T-cell (primary cell): ENCODE measurements around the gene HEMK1. TPM values are rescaled to one million over a fixed set of nuclear protein-coding genes. Genes with fewer than 3 reads are reported as not detected.
A peak's percentile ranks its signal among the peaks of the same experiment; 100 is the strongest.

Experiments used
- ATAC-seq, 4 experiments: fragments of 200-7000 bp in 3 of 4; fragments of 150-1000 bp in 1 of 4; cut with Tn5 transposase; replicated peaks in 1 of 4; 1 replicate in 3 of 4; 2 replicates in 1 of 4; pipeline ENCODE4 v1.10.0; 2021; ENCODE audit warnings: moderate library complexity in 3 of 4, mild to moderate bottlenecking in 2 of 4, moderate number of reproducible peaks in 1 of 4
- CTCF ChIA-PET, 2 donors: fragments of 300-600 bp; sonication (Branson Sonifier 250); formaldehyde crosslinking; loops; one replicate each; lab custom pipeline; 2022; ENCODE audit warnings: antibody characterized with exemption in 2 of 2; lab: Charles Lee
- POLR2A ChIA-PET, 2 donors: fragments of 300-600 bp; sonication (Branson Sonifier 250); formaldehyde crosslinking; loops; one replicate each; lab custom pipeline; 2022; ENCODE audit warnings: antibody characterized with exemption in 2 of 2; lab: Charles Lee
- DNase-seq, 35 experiments: peaks; one replicate each; pipeline versions ENCODE4 v3.0.0 to v3.0.0-alpha.2; 2013 to 2023
- H3K27ac ChIP-seq: one replicate; pipeline ENCODE4 v1.5.1; 2013; ENCODE audit warnings: low read length
- H3K27me3 ChIP-seq, 2 experiments: replicated peaks in 1 of 2; 1 replicate in 1 of 2; 2 replicates in 1 of 2; pipeline versions ENCODE4 v1.6.1 to v1.7.0; 2013; ENCODE audit warnings: low read length in 1 of 2, mixed read lengths in 1 of 2; ENCODE audit not compliant: control insufficient read depth in 2 of 2, insufficient read depth in 2 of 2; ENCODE audit errors: extremely low read depth in 1 of 2
- H3K36me3 ChIP-seq, 2 donors: 1 replicate in 1 of 2; 2 replicates in 1 of 2; pipeline versions ENCODE4 v1.6.1 to v1.7.0; 2013; ENCODE audit warnings: low read length in 1 of 2; ENCODE audit not compliant: control insufficient read depth in 2 of 2, insufficient read depth in 1 of 2; ENCODE audit errors: extremely low read depth in 1 of 2
- H3K4me1 ChIP-seq, 2 experiments: 1 replicate in 1 of 2; 2 replicates in 1 of 2; pipeline versions ENCODE4 v1.6.1 to v1.7.0; 2013; ENCODE audit warnings: low read length in 2 of 2, mixed read lengths in 1 of 2; ENCODE audit not compliant: insufficient read depth in 2 of 2, control insufficient read depth in 1 of 2; ENCODE audit errors: extremely low read depth in 1 of 2
- H3K4me3 ChIP-seq, 2 donors: 1 replicate in 1 of 2; 2 replicates in 1 of 2; pipeline versions ENCODE4 v1.5.1 to v1.7.0; 2013; ENCODE audit warnings: mild to moderate bottlenecking in 2 of 2, low read length in 1 of 2, moderate library complexity in 1 of 2; ENCODE audit not compliant: control insufficient read depth in 1 of 2; ENCODE audit errors: extremely low read depth in 1 of 2
- H3K9me3 ChIP-seq: 2 replicates; pipeline ENCODE4 v1.7.0; 2013
- H3K27ac Mint-ChIP-seq, 2 donors: one replicate each; pipeline ENCODE4 v1.8.0; 2020 to 2021; ENCODE audit warnings: mild to moderate bottlenecking in 2 of 2, mixed read lengths in 2 of 2
- H3K27me3 Mint-ChIP-seq, 2 donors: one replicate each; pipeline ENCODE4 v1.8.0; 2021 to 2022; ENCODE audit warnings: mixed read lengths in 2 of 2
- H3K36me3 Mint-ChIP-seq: one replicate; pipeline ENCODE4 v1.8.0; 2021; ENCODE audit warnings: mixed read lengths
- H3K4me1 Mint-ChIP-seq, 3 donors: one replicate each; pipeline ENCODE4 v1.8.0; 2020 to 2022; ENCODE audit warnings: mixed read lengths in 3 of 3, mild to moderate bottlenecking in 1 of 3
- H3K4me3 Mint-ChIP-seq, 3 donors: one replicate each; pipeline ENCODE4 v1.8.0; 2020 to 2022; ENCODE audit warnings: mild to moderate bottlenecking in 3 of 3, mixed read lengths in 3 of 3, moderate library complexity in 3 of 3
- H3K9me3 Mint-ChIP-seq, 3 donors: one replicate each; pipeline ENCODE4 v1.8.0; 2020 to 2022; ENCODE audit warnings: mixed read lengths in 3 of 3
- WGBS: methylation state at CpG from one replicate; pipeline ENCODE4 v1.1.5; 2013; ENCODE audit warnings: missing lambda C conversion rate; ENCODE audit not compliant: insufficient coverage; 5-methylcytosine and 5-hydroxymethylcytosine counted together
- total RNA-seq, 35 experiments: library from RNA in 6 of 35; stranded (reverse) in 6 of 35; fragments of 120-200 nt in 1 of 35; gene quantifications; one replicate each; pipeline versions ENCODE4 v1.2.1 to v1.2.4 and lab custom pipeline; 2013 to 2026

The HEMK1 gene
- total RNA-seq, 5 donors from 2014 or later (not counting 1 experiment from before 2014, with no cell fraction given): 35.5 to 66.6 (median 42.0) TPM

DNA sequence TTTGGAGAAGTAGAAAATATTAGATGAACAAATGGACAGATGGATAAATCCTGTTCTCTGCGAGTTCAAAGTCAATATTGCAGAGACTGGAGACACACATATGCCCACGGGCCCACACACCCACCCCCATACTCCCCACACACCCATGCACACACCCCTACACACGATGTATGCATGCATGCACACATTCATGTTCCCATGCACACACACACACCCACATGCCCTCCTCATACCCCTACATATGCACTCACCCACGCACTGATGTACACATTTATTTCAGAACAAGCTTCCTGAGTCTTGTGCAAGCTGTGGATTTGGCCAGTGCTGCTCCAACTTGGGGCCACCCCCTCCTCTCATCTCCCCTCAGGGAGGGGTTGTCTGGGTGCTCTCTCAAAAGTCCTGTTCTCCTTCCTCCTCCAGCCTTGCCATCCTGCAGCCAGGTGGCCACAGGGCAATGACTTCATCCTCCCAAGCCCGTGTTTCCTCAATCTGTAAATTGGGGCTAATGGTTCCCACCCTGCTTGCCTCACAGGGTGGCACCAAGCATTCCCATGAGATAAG, 64.0 kb downstream of the HEMK1 start:
- peaks cover 4% of the 10 kb centered on the region for H3K36me3 Mint-ChIP-seq
- H3K9me3 ChIP-seq: no peaks in the 10 kb centered on the region
- ATAC-seq (no peak), DNase-seq (no peak)
- H3K9me3 Mint-ChIP-seq: no peaks in the 10 kb centered on the region
- H3K27ac ChIP-seq: no peak overlapping the region
- no peaks in the 10 kb centered on the region for H3K27me3 ChIP-seq
- CTCF ChIA-PET: no interaction called here
- H3K36me3 ChIP-seq: peaks cover 2 to 11% of the 10 kb centered on the region in 2 donors
- H3K4me1 Mint-ChIP-seq: peaks cover 86 to 93% (median 90%) of the 10 kb centered on the region in 3 donors
- H3K27me3 Mint-ChIP-seq: no peaks in the 10 kb centered on the region
- peak overlapping the region; percentile 80 to 90 for H3K27ac Mint-ChIP-seq
- 59% methylated on average over 5 of the region's 5 CpGs for WGBS
- H3K4me3 ChIP-seq: no peak overlapping the region
- POLR2A ChIA-PET: no interaction called here
- H3K4me3 Mint-ChIP-seq: no peak overlapping the region
- H3K4me1 ChIP-seq: peaks cover 25 to 74% of the 10 kb centered on the region in 2 experiments

GRCh38 chr3:50635066-50635465, 65.7 kb downstream of the HEMK1 start:
- ATAC-seq (no peak), DNase-seq (no peak)
- Histone ChIP-seq H3K4me3 (no peak overlapping the region), H3K36me3 (peaks cover 6 to 19% of the 10 kb centered on the region in 2 donors), H3K4me1 (peaks cover 24 to 57% of the 10 kb centered on the region in 2 experiments), H3K27me3 (no peaks in the 10 kb centered on the region), H3K27ac (no peak overlapping the region), H3K9me3 (no peaks in the 10 kb centered on the region)
- Mint-ChIP-seq H3K9me3 (no peaks in the 10 kb centered on the region), H3K4me3 (peak overlapping the region in 1 of 3 donors; percentile 19), H3K4me1 (peaks cover 73 to 80% (median 76%) of the 10 kb centered on the region in 3 donors), H3K36me3 (peaks cover 13% of the 10 kb centered on the region), H3K27ac (peak overlapping the region in 1 of 2 donors; percentile 64), H3K27me3 (no peaks in the 10 kb centered on the region)
- ChIA-PET POLR2A (no interaction called here), CTCF (no interaction called here)

DNA sequence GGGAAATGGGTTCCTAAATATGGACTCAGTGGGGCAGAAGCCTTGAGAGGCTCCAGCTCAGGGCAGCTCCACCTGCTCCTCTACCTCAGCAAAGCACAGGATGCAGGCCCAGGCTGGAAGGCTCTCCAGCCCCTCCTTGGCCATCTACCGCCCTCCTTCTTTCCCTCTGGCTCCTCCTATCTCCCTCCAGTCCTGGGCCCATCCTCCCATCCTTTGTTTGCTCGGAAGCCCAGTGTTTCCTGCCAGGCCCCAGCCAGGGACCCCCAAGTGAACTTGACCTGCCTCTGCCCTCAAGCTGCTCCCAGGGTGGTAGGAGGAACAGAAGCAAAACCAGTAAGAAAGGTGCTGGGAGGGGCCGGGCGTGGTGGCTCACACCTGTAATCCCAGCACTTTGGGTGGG, 67.7 kb downstream of the HEMK1 start:
- no peak for DNase-seq
- CTCF ChIA-PET: no interaction called here
- Mint-ChIP-seq H3K27me3 (no peaks in the 10 kb centered on the region), H3K4me3 (no peak overlapping the region), H3K27ac (peak overlapping the region; percentile 76 to 88), H3K9me3 (no peaks in the 10 kb centered on the region), H3K36me3 (peaks cover 26% of the 10 kb centered on the region), H3K4me1 (peaks cover 53 to 61% (median 56%) of the 10 kb centered on the region in 3 donors)
- POLR2A ChIA-PET: interaction anchor here in 1 of 2 donors (0.7 kb wide), 1 partner anchor 619 kb away, joined by 3 read pairs; no protein-coding TSS in a partner anchor
- Histone ChIP-seq H3K36me3 (peaks cover 17 to 35% of the 10 kb centered on the region in 2 donors), H3K4me3 (no peak overlapping the region), H3K4me1 (peaks cover 11 to 37% of the 10 kb centered on the region in 2 experiments), H3K9me3 (no peaks in the 10 kb centered on the region), H3K27me3 (no peaks in the 10 kb centered on the region), H3K27ac (no peak overlapping the region)
- WGBS: 100% methylated on average over 1 of the region's 4 CpGs
- no peak for ATAC-seq

- Mint-ChIP-seq H3K9me3 (no peaks in the 10 kb centered on the region), H3K4me3 (peak overlapping the region in 1 of 3 donors; percentile 32), H3K4me1 (peaks cover 44 to 51% (median 47%) of the 10 kb centered on the region in 3 donors), H3K36me3 (peaks cover 31% of the 10 kb centered on the region), H3K27ac (peak overlapping the region; percentile 76 to 88), H3K27me3 (no peaks in the 10 kb centered on the region)
- DNase-seq (no peak), ATAC-seq (no peak)
- Histone ChIP-seq H3K27ac (no peak overlapping the region), H3K9me3 (no peaks in the 10 kb centered on the region), H3K4me1 (peaks cover 7 to 29% of the 10 kb centered on the region in 2 experiments), H3K36me3 (peaks cover 22 to 42% of the 10 kb centered on the region in 2 donors), H3K27me3 (no peaks in the 10 kb centered on the region), H3K4me3 (no peak overlapping the region)
- POLR2A ChIA-PET: no interaction called here
- WGBS: 51% methylated on average over 2 of the region's 3 CpGs
- CTCF ChIA-PET: no interaction called here
Measured at GRCh38 chr3:50637945-50638344, 68.6 kb downstream of the HEMK1 start.

- CTCF ChIA-PET: interaction anchor here in 1 of 2 donors (0.5 kb wide), 1 partner anchor 292 kb away, joined by 5 read pairs; no protein-coding TSS in a partner anchor
- Histone ChIP-seq H3K4me1 (peaks cover 7 to 27% of the 10 kb centered on the region in 2 experiments), H3K27me3 (no peaks in the 10 kb centered on the region), H3K36me3 (peaks cover 29 to 53% of the 10 kb centered on the region in 2 donors), H3K4me3 (no peak overlapping the region), H3K27ac (no peak overlapping the region), H3K9me3 (no peaks in the 10 kb centered on the region)
- POLR2A ChIA-PET: no interaction called here
- H3K4me3 Mint-ChIP-seq: no peak overlapping the region
- H3K27me3 Mint-ChIP-seq: no peaks in the 10 kb centered on the region
- ATAC-seq (no peak), DNase-seq (no peak)
- H3K36me3 Mint-ChIP-seq: peaks cover 38% of the 10 kb centered on the region
- H3K4me1 Mint-ChIP-seq: peaks cover 32 to 40% (median 36%) of the 10 kb centered on the region in 3 donors
- peak overlapping the region; percentile 52 to 77 for H3K27ac Mint-ChIP-seq
- H3K9me3 Mint-ChIP-seq: no peaks in the 10 kb centered on the region
- 100% methylated on average over 1 of the region's 6 CpGs for WGBS
Measured at GRCh38 chr3:50639055-50639494, 69.8 kb downstream of the HEMK1 start.

DNA sequence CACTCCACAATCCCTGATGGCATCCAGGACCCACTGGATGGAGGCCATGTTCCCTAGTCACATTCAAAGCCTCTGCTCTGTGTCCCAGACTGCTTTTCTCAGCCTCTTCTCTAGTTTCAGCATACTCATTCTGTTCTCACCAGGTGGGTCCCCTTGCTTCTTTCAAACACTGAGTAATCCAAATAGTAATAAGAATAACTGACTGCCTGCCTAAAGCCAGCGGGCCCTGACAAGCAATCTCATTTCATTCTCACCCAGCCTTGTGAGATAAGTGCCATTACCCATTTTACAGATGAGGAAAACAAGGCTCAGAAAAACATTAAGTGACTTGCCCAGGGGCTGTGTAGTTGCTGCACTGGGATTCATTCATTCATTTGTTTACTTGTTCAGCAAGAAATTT, 73.1 kb downstream of the HEMK1 start:
- no peaks in the 10 kb centered on the region for H3K27me3 Mint-ChIP-seq
- peaks cover 49% of the 10 kb centered on the region for H3K36me3 Mint-ChIP-seq
- H3K4me1 Mint-ChIP-seq: peaks cover 9 to 14% (median 13%) of the 10 kb centered on the region in 3 donors
- no peak overlapping the region for H3K4me3 ChIP-seq
- peaks cover 0 to 9% of the 10 kb centered on the region in 2 experiments for H3K4me1 ChIP-seq
- no peak overlapping the region for H3K4me3 Mint-ChIP-seq
- ChIA-PET CTCF (no interaction called here), POLR2A (no interaction called here)
- DNase-seq (no peak), ATAC-seq (no peak)
- H3K27ac Mint-ChIP-seq: no peak overlapping the region
- peaks cover 46 to 79% of the 10 kb centered on the region in 2 donors for H3K36me3 ChIP-seq
- no peaks in the 10 kb centered on the region for H3K9me3 ChIP-seq
- H3K9me3 Mint-ChIP-seq: no peaks in the 10 kb centered on the region
- no peak overlapping the region for H3K27ac ChIP-seq
- H3K27me3 ChIP-seq: no peaks in the 10 kb centered on the region
- no CpG with 5 or more reads among the region's 1 CpG for WGBS
